GM23338 (cell line): ENCODE results near the gene PAPPA2. TPM values are rescaled to one million over a fixed set of nuclear protein-coding genes. Genes with fewer than 3 reads are reported as not detected.

Experiments
- ATAC-seq: fragments of 200-7000 bp; cut with Tn5 transposase; 3 replicates; pipeline ENCODE4 v1.9.1; 2020
- DNase-seq: peaks from one replicate; pipeline ENCODE4 v3.0.0-alpha.2; 2015; ENCODE audit warnings: low spot score
- H2AFZ ChIP-seq: fragments of 200-600 bp; sonication (generic); 2 replicates; pipeline ENCODE4 v1.8.0; 2016; ENCODE audit warnings: antibody characterized with exemption, mild to moderate bottlenecking, moderate library complexity
- H3F3A ChIP-seq: fragments of 200-600 bp; sonication (generic); replicated peaks from 2 replicates; pipeline ENCODE4 v1.8.0; 2017; ENCODE audit warnings: antibody characterized with exemption, mixed run types, low read depth
- H3K27ac ChIP-seq: fragments of 200-600 bp; sonication (generic); 2 replicates; pipeline ENCODE4 v1.6.1; 2016; ENCODE audit warnings: low read depth
- H3K27me3 ChIP-seq: fragments of 200-600 bp; sonication (generic); 2 replicates; pipeline ENCODE4 v1.8.0; 2016; ENCODE audit warnings: mild to moderate bottlenecking, mixed run types, moderate library complexity; ENCODE audit not compliant: insufficient read depth
- H3K36me3 ChIP-seq: fragments of 200-600 bp; sonication (generic); 2 replicates; pipeline ENCODE4 v1.8.0; 2016; ENCODE audit warnings: mild to moderate bottlenecking; ENCODE audit not compliant: insufficient read depth
- H3K4me1 ChIP-seq: fragments of 200-600 bp; sonication (generic); 2 replicates; pipeline ENCODE4 v1.8.0; 2016; ENCODE audit warnings: mild to moderate bottlenecking, moderate library complexity; ENCODE audit not compliant: insufficient read depth
- H3K4me2 ChIP-seq: fragments of 200-600 bp; sonication (generic); 2 replicates; pipeline ENCODE4 v1.7.1; 2017; ENCODE audit warnings: mixed run types
- H3K4me3 ChIP-seq: fragments of 200-600 bp; sonication (generic); 2 replicates; pipeline ENCODE4 v1.6.1; 2016; ENCODE audit warnings: mixed run types
- H3K79me2 ChIP-seq: fragments of 200-600 bp; sonication (generic); replicated peaks from 2 replicates; pipeline ENCODE4 v1.8.0; 2017; ENCODE audit warnings: mild to moderate bottlenecking; ENCODE audit not compliant: insufficient read depth
- H3K9me2 ChIP-seq: fragments of 200-600 bp; sonication (generic); 2 replicates; pipeline ENCODE4 v1.8.0; 2017; ENCODE audit not compliant: insufficient read depth
- H4K20me1 ChIP-seq: fragments of 200-600 bp; sonication (generic); replicated peaks from 2 replicates; pipeline ENCODE4 v1.8.0; 2017; ENCODE audit warnings: mild to moderate bottlenecking; ENCODE audit not compliant: insufficient read depth
- H3K27ac Mint-ChIP-seq: 2 replicates; pipeline ENCODE4 v1.8.0; 2020; ENCODE audit warnings: inconsistent platforms, mild to moderate bottlenecking, moderate library complexity, mixed read lengths
- H3K27me3 Mint-ChIP-seq: 3 replicates; pipeline ENCODE4 v1.8.0; 2022; ENCODE audit warnings: low read depth, mild to moderate bottlenecking, moderate library complexity, mixed read lengths, inconsistent platforms; ENCODE audit not compliant: insufficient read depth, poor library complexity
- H3K36me3 Mint-ChIP-seq: 3 replicates; pipeline ENCODE4 v1.8.0; 2021; ENCODE audit warnings: low read depth, mild to moderate bottlenecking, inconsistent platforms, moderate library complexity, mixed read lengths
- H3K4me1 Mint-ChIP-seq: 3 replicates; pipeline ENCODE4 v1.8.0; 2020; ENCODE audit warnings: mild to moderate bottlenecking, inconsistent platforms, mixed read lengths
- H3K4me3 Mint-ChIP-seq: 3 replicates; pipeline ENCODE4 v1.8.0; 2021; ENCODE audit warnings: moderate library complexity, mild to moderate bottlenecking, inconsistent platforms, mixed read lengths
- H3K9me3 Mint-ChIP-seq: 3 replicates; pipeline ENCODE4 v1.8.0; 2020; ENCODE audit warnings: moderate library complexity, mild to moderate bottlenecking, inconsistent platforms, mixed read lengths
- CREB1 ChIP-seq: fragments of 250-450 bp; sonication (Bioruptor Pico); IDR thresholded peaks from 2 replicates; pipeline ENCODE4 v1.5.0; 2020; ENCODE audit warnings: low read depth, mild to moderate bottlenecking, moderate library complexity
- EZH2 ChIP-seq: fragments of 200-600 bp; sonication (generic); IDR thresholded peaks from one replicate; pipeline ENCODE4 v1.8.0; 2017; ENCODE audit warnings: antibody characterized with exemption, mild to moderate bottlenecking, low read depth; ENCODE audit not compliant: unreplicated experiment
- EZH2phosphoT487 ChIP-seq: fragments of 200-600 bp; sonication (generic); IDR thresholded peaks from one replicate; pipeline ENCODE4 v1.8.1; 2018; ENCODE audit warnings: antibody characterized with exemption; ENCODE audit not compliant: unreplicated experiment
- JUNB ChIP-seq: IDR thresholded peaks from one replicate; pipeline ENCODE4 v1.6.1; 2016; ENCODE audit warnings: antibody characterized with exemption; ENCODE audit not compliant: unreplicated experiment
- NANOG ChIP-seq: IDR thresholded peaks from 2 replicates; pipeline ENCODE4 v1.6.1; 2016; ENCODE audit warnings: antibody characterized with exemption, borderline replicate concordance
- POLR2AphosphoS5 ChIP-seq: IDR thresholded peaks from 2 replicates; pipeline ENCODE4 v1.6.1; 2016; ENCODE audit warnings: antibody characterized with exemption, low read depth
- STAT1 ChIP-seq: IDR thresholded peaks from one replicate; pipeline ENCODE4 v1.6.1; 2016; ENCODE audit warnings: antibody characterized with exemption; ENCODE audit not compliant: unreplicated experiment
- ZNF114 ChIP-seq: fragments of 250-450 bp; sonication (Bioruptor Pico); IDR thresholded peaks from 2 replicates; pipeline ENCODE4 v1.5.0; 2020; ENCODE audit warnings: mild to moderate bottlenecking, moderate library complexity
- ZNF331 ChIP-seq: fragments of 250-450 bp; sonication (Bioruptor Pico); IDR thresholded peaks from 2 replicates; pipeline ENCODE4 v1.5.0; 2020; ENCODE audit warnings: low read depth, mild to moderate bottlenecking, moderate library complexity
- polyA plus RNA-seq: library from polyadenylated mRNA; unstranded; fragments of >200 nt; fragmentation: Nextera tagmentation; extraction: Ambion mirVana; gene quantifications from 2 replicates; pipeline ENCODE4 v1.2.1, GENCODE V29; 2016
- total RNA-seq: library from RNA; depleted of rRNA; stranded (reverse); fragments of >200 nt; shearing (Covaris generic); gene quantifications from 2 replicates; pipeline ENCODE4 v1.2.3, GENCODE V29; 2014
- TF ChIP-seq, protein P1 (sequence below): fragments of 250-450 bp; sonication (Bioruptor Pico); IDR thresholded peaks from 2 replicates; pipeline ENCODE4 v1.5.0; 2020; ENCODE audit warnings: mild to moderate bottlenecking, moderate library complexity
- TF ChIP-seq, protein P2 (sequence below): IDR thresholded peaks from one replicate; pipeline ENCODE4 v1.6.1; 2018; ENCODE audit warnings: antibody characterized with exemption; ENCODE audit not compliant: unreplicated experiment
- TF ChIP-seq, protein P3 (sequence below): IDR thresholded peaks from 2 replicates; pipeline ENCODE4 v1.6.1; 2016; ENCODE audit warnings: antibody characterized with exemption
- TF ChIP-seq, protein P4 (sequence below), 2 experiments: fragments of 200-600 bp in 1 of 2; sonication (generic) in 1 of 2; conservative IDR thresholded peaks; 2 replicates each; pipeline versions ENCODE4 v1.5.1 to v1.6.1; 2016 to 2017; ENCODE audit warnings: antibody characterized with exemption in 2 of 2, low read depth in 2 of 2, mild to moderate bottlenecking in 2 of 2, moderate library complexity in 1 of 2

Gene PAPPA2
- total and polyA plus RNA-seq, 2 experiments from 2014 or later, result 1.4 to 1.7 TPM

DNA sequence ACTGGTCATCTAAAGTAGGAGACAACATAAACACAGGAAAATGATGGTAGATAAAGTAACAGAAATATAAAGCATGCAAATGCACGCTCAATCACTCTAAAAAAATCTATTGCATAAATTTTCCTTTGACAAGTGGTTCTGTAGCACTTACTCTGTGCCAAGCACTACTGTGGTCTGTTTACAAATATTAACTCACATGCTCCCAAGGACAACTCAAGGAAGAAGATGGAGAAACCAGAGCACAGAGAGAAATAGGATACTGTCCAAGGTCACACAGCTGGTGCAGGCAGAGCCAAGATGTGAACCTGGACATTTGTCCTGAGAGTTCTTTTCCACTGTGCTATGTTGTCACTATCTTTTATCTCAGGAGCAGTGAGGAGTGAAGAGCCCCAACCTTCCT lies 105.2 kb downstream of the PAPPA2 start:
- Histone ChIP-seq H3K4me1 (no peaks in the 10 kb centered on the region), H2AFZ (no peak overlapping the region), H3K4me2 (no peak overlapping the region), H3K79me2 (no peaks in the 10 kb centered on the region), H3K27me3 (no peaks in the 10 kb centered on the region), H3K36me3 (no peaks in the 10 kb centered on the region), H3K4me3 (no peak overlapping the region), H3K27ac (no peak overlapping the region), H3F3A (no peaks in the 10 kb centered on the region), H4K20me1 (no peaks in the 10 kb centered on the region), H3K9me2 (0 out of 2 replicates have a peak, but pooled peaks cover 4% of the 10 kb centered on the region)
- Mint-ChIP-seq H3K4me1 (peaks cover 4% of the 10 kb centered on the region; the same call in 2 of the 3 replicates), H3K36me3 (no peaks in the 10 kb centered on the region), H3K9me3 (no peaks in the 10 kb centered on the region), H3K27ac (no peak overlapping the region), H3K27me3 (peaks cover 5% of the 10 kb centered on the region), H3K4me3 (no peak overlapping the region)
- TF ChIP-seq, protein P1, sequence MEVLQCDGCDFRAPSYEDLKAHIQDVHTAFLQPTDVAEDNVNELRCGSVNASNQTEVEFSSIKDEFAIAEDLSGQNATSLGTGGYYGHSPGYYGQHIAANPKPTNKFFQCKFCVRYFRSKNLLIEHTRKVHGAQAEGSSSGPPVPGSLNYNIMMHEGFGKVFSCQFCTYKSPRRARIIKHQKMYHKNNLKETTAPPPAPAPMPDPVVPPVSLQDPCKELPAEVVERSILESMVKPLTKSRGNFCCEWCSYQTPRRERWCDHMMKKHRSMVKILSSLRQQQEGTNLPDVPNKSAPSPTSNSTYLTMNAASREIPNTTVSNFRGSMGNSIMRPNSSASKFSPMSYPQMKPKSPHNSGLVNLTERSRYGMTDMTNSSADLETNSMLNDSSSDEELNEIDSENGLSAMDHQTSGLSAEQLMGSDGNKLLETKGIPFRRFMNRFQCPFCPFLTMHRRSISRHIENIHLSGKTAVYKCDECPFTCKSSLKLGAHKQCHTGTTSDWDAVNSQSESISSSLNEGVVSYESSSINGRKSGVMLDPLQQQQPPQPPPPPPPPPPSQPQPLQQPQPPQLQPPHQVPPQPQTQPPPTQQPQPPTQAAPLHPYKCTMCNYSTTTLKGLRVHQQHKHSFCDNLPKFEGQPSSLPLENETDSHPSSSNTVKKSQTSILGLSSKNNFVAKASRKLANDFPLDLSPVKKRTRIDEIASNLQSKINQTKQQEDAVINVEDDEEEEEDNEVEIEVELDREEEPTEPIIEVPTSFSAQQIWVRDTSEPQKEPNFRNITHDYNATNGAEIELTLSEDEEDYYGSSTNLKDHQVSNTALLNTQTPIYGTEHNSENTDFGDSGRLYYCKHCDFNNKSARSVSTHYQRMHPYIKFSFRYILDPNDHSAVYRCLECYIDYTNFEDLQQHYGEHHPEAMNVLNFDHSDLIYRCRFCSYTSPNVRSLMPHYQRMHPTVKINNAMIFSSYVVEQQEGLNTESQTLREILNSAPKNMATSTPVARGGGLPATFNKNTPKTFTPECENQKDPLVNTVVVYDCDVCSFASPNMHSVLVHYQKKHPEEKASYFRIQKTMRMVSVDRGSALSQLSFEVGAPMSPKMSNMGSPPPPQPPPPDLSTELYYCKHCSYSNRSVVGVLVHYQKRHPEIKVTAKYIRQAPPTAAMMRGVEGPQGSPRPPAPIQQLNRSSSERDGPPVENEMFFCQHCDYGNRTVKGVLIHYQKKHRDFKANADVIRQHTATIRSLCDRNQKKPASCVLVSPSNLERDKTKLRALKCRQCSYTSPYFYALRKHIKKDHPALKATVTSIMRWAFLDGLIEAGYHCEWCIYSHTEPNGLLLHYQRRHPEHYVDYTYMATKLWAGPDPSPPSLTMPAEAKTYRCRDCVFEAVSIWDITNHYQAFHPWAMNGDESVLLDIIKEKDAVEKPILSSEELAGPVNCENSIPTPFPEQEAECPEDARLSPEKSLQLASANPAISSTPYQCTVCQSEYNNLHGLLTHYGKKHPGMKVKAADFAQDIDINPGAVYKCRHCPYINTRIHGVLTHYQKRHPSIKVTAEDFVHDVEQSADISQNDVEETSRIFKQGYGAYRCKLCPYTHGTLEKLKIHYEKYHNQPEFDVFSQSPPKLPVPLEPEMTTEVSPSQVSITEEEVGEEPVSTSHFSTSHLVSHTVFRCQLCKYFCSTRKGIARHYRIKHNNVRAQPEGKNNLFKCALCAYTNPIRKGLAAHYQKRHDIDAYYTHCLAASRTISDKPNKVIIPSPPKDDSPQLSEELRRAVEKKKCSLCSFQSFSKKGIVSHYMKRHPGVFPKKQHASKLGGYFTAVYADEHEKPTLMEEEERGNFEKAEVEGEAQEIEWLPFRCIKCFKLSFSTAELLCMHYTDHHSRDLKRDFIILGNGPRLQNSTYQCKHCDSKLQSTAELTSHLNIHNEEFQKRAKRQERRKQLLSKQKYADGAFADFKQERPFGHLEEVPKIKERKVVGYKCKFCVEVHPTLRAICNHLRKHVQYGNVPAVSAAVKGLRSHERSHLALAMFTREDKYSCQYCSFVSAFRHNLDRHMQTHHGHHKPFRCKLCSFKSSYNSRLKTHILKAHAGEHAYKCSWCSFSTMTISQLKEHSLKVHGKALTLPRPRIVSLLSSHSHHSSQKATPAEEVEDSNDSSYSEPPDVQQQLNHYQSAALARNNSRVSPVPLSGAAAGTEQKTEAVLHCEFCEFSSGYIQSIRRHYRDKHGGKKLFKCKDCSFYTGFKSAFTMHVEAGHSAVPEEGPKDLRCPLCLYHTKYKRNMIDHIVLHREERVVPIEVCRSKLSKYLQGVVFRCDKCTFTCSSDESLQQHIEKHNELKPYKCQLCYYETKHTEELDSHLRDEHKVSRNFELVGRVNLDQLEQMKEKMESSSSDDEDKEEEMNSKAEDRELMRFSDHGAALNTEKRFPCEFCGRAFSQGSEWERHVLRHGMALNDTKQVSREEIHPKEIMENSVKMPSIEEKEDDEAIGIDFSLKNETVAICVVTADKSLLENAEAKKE (CRISPR knock-in tag), result no peak
- no peak for TF ChIP-seq ZNF114 (CRISPR knock-in tag)
- no peak for TF ChIP-seq CREB1 (CRISPR knock-in tag)
- TF ChIP-seq ZNF331 (CRISPR knock-in tag), result no peak
- no peak for TF ChIP-seq EZH2phosphoT487
- no peak for TF ChIP-seq EZH2
- TF ChIP-seq, protein P2, sequence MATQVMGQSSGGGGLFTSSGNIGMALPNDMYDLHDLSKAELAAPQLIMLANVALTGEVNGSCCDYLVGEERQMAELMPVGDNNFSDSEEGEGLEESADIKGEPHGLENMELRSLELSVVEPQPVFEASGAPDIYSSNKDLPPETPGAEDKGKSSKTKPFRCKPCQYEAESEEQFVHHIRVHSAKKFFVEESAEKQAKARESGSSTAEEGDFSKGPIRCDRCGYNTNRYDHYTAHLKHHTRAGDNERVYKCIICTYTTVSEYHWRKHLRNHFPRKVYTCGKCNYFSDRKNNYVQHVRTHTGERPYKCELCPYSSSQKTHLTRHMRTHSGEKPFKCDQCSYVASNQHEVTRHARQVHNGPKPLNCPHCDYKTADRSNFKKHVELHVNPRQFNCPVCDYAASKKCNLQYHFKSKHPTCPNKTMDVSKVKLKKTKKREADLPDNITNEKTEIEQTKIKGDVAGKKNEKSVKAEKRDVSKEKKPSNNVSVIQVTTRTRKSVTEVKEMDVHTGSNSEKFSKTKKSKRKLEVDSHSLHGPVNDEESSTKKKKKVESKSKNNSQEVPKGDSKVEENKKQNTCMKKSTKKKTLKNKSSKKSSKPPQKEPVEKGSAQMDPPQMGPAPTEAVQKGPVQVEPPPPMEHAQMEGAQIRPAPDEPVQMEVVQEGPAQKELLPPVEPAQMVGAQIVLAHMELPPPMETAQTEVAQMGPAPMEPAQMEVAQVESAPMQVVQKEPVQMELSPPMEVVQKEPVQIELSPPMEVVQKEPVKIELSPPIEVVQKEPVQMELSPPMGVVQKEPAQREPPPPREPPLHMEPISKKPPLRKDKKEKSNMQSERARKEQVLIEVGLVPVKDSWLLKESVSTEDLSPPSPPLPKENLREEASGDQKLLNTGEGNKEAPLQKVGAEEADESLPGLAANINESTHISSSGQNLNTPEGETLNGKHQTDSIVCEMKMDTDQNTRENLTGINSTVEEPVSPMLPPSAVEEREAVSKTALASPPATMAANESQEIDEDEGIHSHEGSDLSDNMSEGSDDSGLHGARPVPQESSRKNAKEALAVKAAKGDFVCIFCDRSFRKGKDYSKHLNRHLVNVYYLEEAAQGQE, result no peak
- TF ChIP-seq, protein P3, sequence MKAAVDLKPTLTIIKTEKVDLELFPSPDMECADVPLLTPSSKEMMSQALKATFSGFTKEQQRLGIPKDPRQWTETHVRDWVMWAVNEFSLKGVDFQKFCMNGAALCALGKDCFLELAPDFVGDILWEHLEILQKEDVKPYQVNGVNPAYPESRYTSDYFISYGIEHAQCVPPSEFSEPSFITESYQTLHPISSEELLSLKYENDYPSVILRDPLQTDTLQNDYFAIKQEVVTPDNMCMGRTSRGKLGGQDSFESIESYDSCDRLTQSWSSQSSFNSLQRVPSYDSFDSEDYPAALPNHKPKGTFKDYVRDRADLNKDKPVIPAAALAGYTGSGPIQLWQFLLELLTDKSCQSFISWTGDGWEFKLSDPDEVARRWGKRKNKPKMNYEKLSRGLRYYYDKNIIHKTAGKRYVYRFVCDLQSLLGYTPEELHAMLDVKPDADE, result no peak
- no peak for TF ChIP-seq NANOG
- TF ChIP-seq, protein P4, sequence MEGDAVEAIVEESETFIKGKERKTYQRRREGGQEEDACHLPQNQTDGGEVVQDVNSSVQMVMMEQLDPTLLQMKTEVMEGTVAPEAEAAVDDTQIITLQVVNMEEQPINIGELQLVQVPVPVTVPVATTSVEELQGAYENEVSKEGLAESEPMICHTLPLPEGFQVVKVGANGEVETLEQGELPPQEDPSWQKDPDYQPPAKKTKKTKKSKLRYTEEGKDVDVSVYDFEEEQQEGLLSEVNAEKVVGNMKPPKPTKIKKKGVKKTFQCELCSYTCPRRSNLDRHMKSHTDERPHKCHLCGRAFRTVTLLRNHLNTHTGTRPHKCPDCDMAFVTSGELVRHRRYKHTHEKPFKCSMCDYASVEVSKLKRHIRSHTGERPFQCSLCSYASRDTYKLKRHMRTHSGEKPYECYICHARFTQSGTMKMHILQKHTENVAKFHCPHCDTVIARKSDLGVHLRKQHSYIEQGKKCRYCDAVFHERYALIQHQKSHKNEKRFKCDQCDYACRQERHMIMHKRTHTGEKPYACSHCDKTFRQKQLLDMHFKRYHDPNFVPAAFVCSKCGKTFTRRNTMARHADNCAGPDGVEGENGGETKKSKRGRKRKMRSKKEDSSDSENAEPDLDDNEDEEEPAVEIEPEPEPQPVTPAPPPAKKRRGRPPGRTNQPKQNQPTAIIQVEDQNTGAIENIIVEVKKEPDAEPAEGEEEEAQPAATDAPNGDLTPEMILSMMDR (conservative IDR thresholded peaks at IDR 0.05; ENCODE audit: low read depth in 2 of 2), result no peak
- no peak for TF ChIP-seq POLR2AphosphoS5
- TF ChIP-seq JUNB, result no peak
- TF ChIP-seq STAT1, result no peak
- no peak for ATAC-seq
- no peak for DNase-seq
